ENCODE data around the gene PRR5. TPM values are rescaled to one million over a fixed set of nuclear protein-coding genes. Genes with fewer than 3 reads are reported as not detected.
A peak's percentile ranks its signal among the peaks of the same experiment; 100 is the strongest.
"Not testable (repeated sequence)": the region's sequence is repeated elsewhere in the genome, so short reads cannot be mapped to it uniquely, and the experiment has no call there.

The PRR5 gene
- total RNA-seq, result 10 to 100 TPM; 15.7 to 29.2 TPM

GRCh38 chr22:44701824-44702478 is at the start of gene PRR5:
Gene PRR5, plus strand, starts transcription at chr22:44702204. Its CDS starts 271 bp downstream, at chr22:44702475.
- no peaks in the 10 kb centered on the region for H3K9me3 Mint-ChIP-seq
- H3K4me1 Mint-ChIP-seq (ENCODE audit: low read depth in 2 of 2), result peaks cover 15 to 27% of the 10 kb centered on the region in 2 donors
- ATAC-seq, result peak; percentile 95 to 96
- H3K36me3 Mint-ChIP-seq, result no peaks in the 10 kb centered on the region
- H3K4me3 Mint-ChIP-seq, result peak within 1 kb of the TSS; percentile 70
- H3K27me3 Mint-ChIP-seq, result no peaks in the 10 kb centered on the region
- H3K27ac Mint-ChIP-seq, result peak within 1 kb of the TSS; percentile 54 to 75
- DNase-seq (ENCODE audit: low spot score), result peak; percentile 93

- not testable (repeated sequence) for H3K27me3 Mint-ChIP-seq; H3K4me1 Mint-ChIP-seq (ENCODE audit: low read depth in 2 of 2); ATAC-seq; H3K4me3 Mint-ChIP-seq; DNase-seq (ENCODE audit: low spot score); H3K36me3 Mint-ChIP-seq; H3K9me3 Mint-ChIP-seq; H3K27ac Mint-ChIP-seq
These were observed 49.1 kb upstream of the PRR5 start for GRCh38 chr22:44652866-44653265.

GRCh38 chr22:44658311-44658953 is 43.6 kb upstream of the PRR5 start:
- Mint-ChIP-seq H3K27ac (no peak overlapping the region), H3K9me3 (no peaks in the 10 kb centered on the region), H3K4me3 (no peak overlapping the region), H3K27me3 (no peaks in the 10 kb centered on the region), H3K36me3 (no peaks in the 10 kb centered on the region), H3K4me1 (ENCODE audit: low read depth in 2 of 2) (peaks cover 0 to 10% of the 10 kb centered on the region in 2 donors)
- DNase-seq (ENCODE audit: low spot score) (no peak), ATAC-seq (no peak)

- no peaks in the 10 kb centered on the region for H3K9me3 Mint-ChIP-seq
- H3K4me1 Mint-ChIP-seq (ENCODE audit: low read depth in 2 of 2), result peaks cover 4 to 18% of the 10 kb centered on the region in 2 donors
- no peaks in the 10 kb centered on the region for H3K27me3 Mint-ChIP-seq
- no peaks in the 10 kb centered on the region for H3K36me3 Mint-ChIP-seq
- H3K4me3 Mint-ChIP-seq, result no peak overlapping the region
- ATAC-seq (no peak), DNase-seq (ENCODE audit: low spot score) (no peak)
- no peak overlapping the region for H3K27ac Mint-ChIP-seq
These were observed 42.9 kb upstream of the PRR5 start for GRCh38 chr22:44659140-44659539.

- no peaks in the 10 kb centered on the region for H3K36me3 Mint-ChIP-seq
- no peaks in the 10 kb centered on the region for H3K9me3 Mint-ChIP-seq
- no peak overlapping the region for H3K27ac Mint-ChIP-seq
- no peaks in the 10 kb centered on the region for H3K27me3 Mint-ChIP-seq
- peaks cover 15 to 27% of the 10 kb centered on the region in 2 donors for H3K4me1 Mint-ChIP-seq (ENCODE audit: low read depth in 2 of 2)
- ATAC-seq, result no peak
- DNase-seq (ENCODE audit: low spot score), result no peak
- no peak overlapping the region for H3K4me3 Mint-ChIP-seq
These were observed 41.8 kb upstream of the PRR5 start for GRCh38 chr22:44660051-44660830.

- H3K9me3 Mint-ChIP-seq, result no peaks in the 10 kb centered on the region
These were observed 40.9 kb upstream of the PRR5 start for GRCh38 chr22:44661070-44661469.

GRCh38 chr22:44661659-44662569 is 40.1 kb upstream of the PRR5 start:
- Mint-ChIP-seq H3K36me3 (no peaks in the 10 kb centered on the region), H3K4me1 (ENCODE audit: low read depth in 2 of 2) (peaks cover 32 to 39% of the 10 kb centered on the region in 2 donors), H3K9me3 (no peaks in the 10 kb centered on the region), H3K27ac (no peak overlapping the region), H3K27me3 (no peaks in the 10 kb centered on the region), H3K4me3 (no peak overlapping the region)
- DNase-seq (ENCODE audit: low spot score), result no peak
- ATAC-seq, result no peak

More at GRCh38 chr22:44661070-44661469, 40.9 kb upstream of the PRR5 start:
- H3K4me1 Mint-ChIP-seq (ENCODE audit: low read depth in 2 of 2), result peaks cover 23 to 34% of the 10 kb centered on the region in 2 donors
- no peaks in the 10 kb centered on the region for H3K36me3 Mint-ChIP-seq
- H3K27ac Mint-ChIP-seq, result no peak overlapping the region
- DNase-seq (ENCODE audit: low spot score) (no peak), ATAC-seq (no peak)
- no peak overlapping the region for H3K4me3 Mint-ChIP-seq
- H3K27me3 Mint-ChIP-seq, result no peaks in the 10 kb centered on the region

- no peaks in the 10 kb centered on the region for H3K9me3 Mint-ChIP-seq
- no peak overlapping the region for H3K4me3 Mint-ChIP-seq
- H3K36me3 Mint-ChIP-seq, result no peaks in the 10 kb centered on the region
- peak overlapping the region; percentile 37 to 62 for H3K27ac Mint-ChIP-seq
- no peaks in the 10 kb centered on the region for H3K27me3 Mint-ChIP-seq
- no peak for DNase-seq (ENCODE audit: low spot score)
- H3K4me1 Mint-ChIP-seq (ENCODE audit: low read depth in 2 of 2), result peaks cover 39 to 48% of the 10 kb centered on the region in 2 donors
- no peak for ATAC-seq
These were observed 38.6 kb upstream of the PRR5 start for GRCh38 chr22:44663256-44663999.

GRCh38 chr22:44664149-44664548 is 37.9 kb upstream of the PRR5 start:
- H3K27me3 Mint-ChIP-seq, result no peaks in the 10 kb centered on the region
- no peaks in the 10 kb centered on the region for H3K9me3 Mint-ChIP-seq
- peaks cover 39 to 50% of the 10 kb centered on the region in 2 donors for H3K4me1 Mint-ChIP-seq (ENCODE audit: low read depth in 2 of 2)
- peak overlapping the region; percentile 58 for H3K4me3 Mint-ChIP-seq
- peak; percentile 80 to 82 for ATAC-seq
- DNase-seq (ENCODE audit: low spot score), result peak; percentile 82
- peak overlapping the region; percentile 37 to 62 for H3K27ac Mint-ChIP-seq
- no peaks in the 10 kb centered on the region for H3K36me3 Mint-ChIP-seq

- peaks cover 39 to 52% of the 10 kb centered on the region in 2 donors for H3K4me1 Mint-ChIP-seq (ENCODE audit: low read depth in 2 of 2)
- ATAC-seq, result peak; percentile 10 to 52
- H3K27ac Mint-ChIP-seq, result peak overlapping the region; percentile 7 to 58
- H3K4me3 Mint-ChIP-seq, result peak overlapping the region; percentile 42
- H3K36me3 Mint-ChIP-seq, result no peaks in the 10 kb centered on the region
- DNase-seq (ENCODE audit: low spot score), result peak; percentile 72
- no peaks in the 10 kb centered on the region for H3K9me3 Mint-ChIP-seq
- no peaks in the 10 kb centered on the region for H3K27me3 Mint-ChIP-seq
These were observed 36.9 kb upstream of the PRR5 start for GRCh38 chr22:44665115-44665514.

- Mint-ChIP-seq H3K27me3 (no peaks in the 10 kb centered on the region), H3K4me1 (ENCODE audit: low read depth in 2 of 2) (peaks cover 48 to 60% of the 10 kb centered on the region in 2 donors), H3K36me3 (no peaks in the 10 kb centered on the region), H3K9me3 (no peaks in the 10 kb centered on the region), H3K4me3 (no peak overlapping the region), H3K27ac (peak overlapping the region in 1 of 2 donors; percentile 7)
- DNase-seq (ENCODE audit: low spot score), result no peak
- ATAC-seq, result no peak
These were observed 35.8 kb upstream of the PRR5 start for GRCh38 chr22:44666207-44666585.

GRCh38 chr22:44667276-44667675 is 34.7 kb upstream of the PRR5 start:
- Mint-ChIP-seq H3K36me3 (no peaks in the 10 kb centered on the region), H3K27ac (peak overlapping the region; percentile 72 to 75), H3K9me3 (no peaks in the 10 kb centered on the region), H3K27me3 (no peaks in the 10 kb centered on the region), H3K4me1 (ENCODE audit: low read depth in 2 of 2) (peaks cover 59 to 68% of the 10 kb centered on the region in 2 donors), H3K4me3 (peak overlapping the region; percentile 77)
- ATAC-seq, result no peak
- no peak for DNase-seq (ENCODE audit: low spot score)

- DNase-seq (ENCODE audit: low spot score) (no peak), ATAC-seq (peak; percentile 8 to 37)
- Mint-ChIP-seq H3K27me3 (no peaks in the 10 kb centered on the region), H3K27ac (peak overlapping the region; percentile 72 to 75), H3K4me3 (peak overlapping the region; percentile 77), H3K9me3 (no peaks in the 10 kb centered on the region), H3K4me1 (ENCODE audit: low read depth in 2 of 2) (peaks cover 59 to 68% of the 10 kb centered on the region in 2 donors), H3K36me3 (no peaks in the 10 kb centered on the region)
These were observed 34.2 kb upstream of the PRR5 start for GRCh38 chr22:44667829-44668189.
